ENCODE results near the gene XYLB.
A peak's percentile ranks its signal among the peaks of the same experiment; 100 is the strongest.
"Not testable (repeated sequence)": the region's sequence is repeated elsewhere in the genome, so short reads cannot be mapped to it uniquely, and the experiment has no call there.

XYLB gene

GRCh38 chr3:38346587-38347410 is at the start of gene XYLB:
Gene XYLB (plus strand): TSS chr3:38346785. CDS start chr3:38346869, 84 bp downstream.
- DNase-seq (ENCODE audit: low spot score), result peak; percentile 96

GRCh38 chr3:38297053-38297452 is 49.5 kb upstream of the XYLB start:
- not testable (repeated sequence) for DNase-seq (ENCODE audit: low spot score)

GRCh38 chr3:38297537-38297936 is 49.0 kb upstream of the XYLB start:
- no peak for DNase-seq (ENCODE audit: low spot score)

GRCh38 chr3:38297947-38298711 is 48.5 kb upstream of the XYLB start:
- DNase-seq (ENCODE audit: low spot score), result peak; percentile 33

GRCh38 chr3:38306941-38307340 is 39.6 kb upstream of the XYLB start:
- no peak for DNase-seq (ENCODE audit: low spot score)

- no peak for DNase-seq (ENCODE audit: low spot score)
Observed at GRCh38 chr3:38307599-38307998, 39.0 kb upstream of the XYLB start.

GRCh38 chr3:38308456-38308855 is 38.1 kb upstream of the XYLB start:
- DNase-seq (ENCODE audit: low spot score), result no peak

- DNase-seq (ENCODE audit: low spot score), result no peak
Observed at GRCh38 chr3:38311476-38311875, 35.1 kb upstream of the XYLB start.

GRCh38 chr3:38311941-38312340 is 34.6 kb upstream of the XYLB start:
- no peak for DNase-seq (ENCODE audit: low spot score)

GRCh38 chr3:38312356-38312755 is 34.2 kb upstream of the XYLB start:
- no peak for DNase-seq (ENCODE audit: low spot score)

- peak; percentile 22 for DNase-seq (ENCODE audit: low spot score)
Observed at GRCh38 chr3:38313263-38313662, 33.3 kb upstream of the XYLB start.

- DNase-seq (ENCODE audit: low spot score), result peak; percentile 14
Observed at GRCh38 chr3:38313695-38314094, 32.9 kb upstream of the XYLB start.

- DNase-seq (ENCODE audit: low spot score), result peak; percentile 17
Observed at GRCh38 chr3:38314112-38314763, 32.3 kb upstream of the XYLB start.

GRCh38 chr3:38314764-38315487 is 31.7 kb upstream of the XYLB start:
- DNase-seq (ENCODE audit: low spot score), result peak; percentile 18

- no peak for DNase-seq (ENCODE audit: low spot score)
Observed at GRCh38 chr3:38315488-38316230, 30.9 kb upstream of the XYLB start.

GRCh38 chr3:38316356-38317191 is 30.0 kb upstream of the XYLB start:
- no peak for DNase-seq (ENCODE audit: low spot score)

- DNase-seq (ENCODE audit: low spot score), result no peak
Observed at GRCh38 chr3:38317192-38317759, 29.3 kb upstream of the XYLB start.

- DNase-seq (ENCODE audit: low spot score), result no peak
Observed at GRCh38 chr3:38318766-38319671, 27.6 kb upstream of the XYLB start.

- not testable (repeated sequence) for DNase-seq (ENCODE audit: low spot score)
Observed at GRCh38 chr3:38320638-38321037, 25.9 kb upstream of the XYLB start.

Measured in D341Med (cell line).